Sigmoid colon (tissue), 7 donors: ENCODE results near the gene SMPDL3A. TPM values are rescaled to one million over a fixed set of nuclear protein-coding genes. Genes with fewer than 3 reads are reported as not detected.
"Not testable (repeated sequence)": the region's sequence is repeated elsewhere in the genome, so short reads cannot be mapped to it uniquely, and the experiment has no call there.

Experiments used
- DNase-seq: peaks from one replicate; pipeline ENCODE4 v3.0.0-alpha.2; 2019
- H3K27ac ChIP-seq, 4 donors: fragments of 200-600 bp; sonication (generic); one replicate each; pipeline ENCODE4 v1.5.1; 2016 to 2019; ENCODE audit warnings: mild to moderate bottlenecking in 1 of 4
- H3K27me3 ChIP-seq, 3 donors: fragments of 200-600 bp; sonication (generic); one replicate each; pipeline ENCODE4 v1.5.1; 2019; ENCODE audit warnings: mild to moderate bottlenecking in 1 of 3
- H3K36me3 ChIP-seq, 4 donors: fragments of 200-600 bp; sonication (generic); one replicate each; pipeline ENCODE4 v1.5.1; 2016 to 2019
- H3K4me1 ChIP-seq, 4 donors: fragments of 200-600 bp; sonication (generic); one replicate each; pipeline ENCODE4 v1.5.1; 2017 to 2019
- H3K4me3 ChIP-seq, 4 donors: fragments of 200-600 bp; sonication (generic); one replicate each; pipeline ENCODE4 v1.5.1; 2017 to 2019; ENCODE audit warnings: mild to moderate bottlenecking in 2 of 4, moderate library complexity in 1 of 4
- H3K9me3 ChIP-seq, 4 donors: fragments of 200-600 bp in 3 of 4; sonication (generic) in 3 of 4; one replicate each; pipeline versions ENCODE4 v1.5.1 to v1.6.1; 2013 to 2019
- EP300 ChIP-seq, 4 donors: sonication (generic); formaldehyde crosslinking; IDR thresholded peaks; one replicate each; pipeline ENCODE4 v1.6.1; 2017; ENCODE audit warnings: antibody characterized with exemption in 4 of 4
- POLR2A ChIP-seq, 2 donors: fragments of 450-650 bp; IDR thresholded peaks; one replicate each; pipeline ENCODE4 v1.6.1; 2016; ENCODE audit warnings: antibody characterized with exemption in 2 of 2, mild to moderate bottlenecking in 2 of 2, moderate library complexity in 2 of 2
- POLR2AphosphoS5 ChIP-seq, 4 donors: sonication (generic); formaldehyde crosslinking; IDR thresholded peaks; one replicate each; pipeline ENCODE4 v1.6.1; 2017; ENCODE audit warnings: antibody characterized with exemption in 4 of 4
- WGBS, 2 donors: extraction: QIAGEN DNeasy Blood & Tissue Kit; methylation state at CpG; one replicate each; pipeline ENCODE4 v1.1.7; 2013; 5-methylcytosine and 5-hydroxymethylcytosine counted together
- intact Hi-C: fragments of 100-400 bp; cut with DNase I; formaldehyde crosslinking; loops from one replicate; pipeline ENCODE4 v1.15.1; 2023
- polyA plus RNA-seq, 3 donors: library from polyadenylated mRNA; stranded (reverse); fragments of 200-250 nt; gene quantifications; one replicate each; pipeline ENCODE4 v1.2.3, GENCODE V29; 2013
- total RNA-seq, 4 donors: library from RNA; depleted of rRNA; stranded (reverse); fragments of >200 nt; gene quantifications; one replicate each; pipeline ENCODE4 v1.1.0, GENCODE V29; 2016
- TF ChIP-seq, protein P1 (sequence below), 4 experiments: fragments of 450-650 bp in 3 of 4; fragments of 200-600 bp in 1 of 4; IDR thresholded peaks; one replicate each; pipeline ENCODE4 v1.5.1; 2016 to 2019; ENCODE audit warnings: antibody characterized with exemption in 4 of 4, mild to moderate bottlenecking in 3 of 4, moderate library complexity in 2 of 4
- donor health status: healthy with polysubstance abuse.
- donor health status: Bipolar disorder and iron deficiency.
- donor health status: healthy.

Gene SMPDL3A, protein sequence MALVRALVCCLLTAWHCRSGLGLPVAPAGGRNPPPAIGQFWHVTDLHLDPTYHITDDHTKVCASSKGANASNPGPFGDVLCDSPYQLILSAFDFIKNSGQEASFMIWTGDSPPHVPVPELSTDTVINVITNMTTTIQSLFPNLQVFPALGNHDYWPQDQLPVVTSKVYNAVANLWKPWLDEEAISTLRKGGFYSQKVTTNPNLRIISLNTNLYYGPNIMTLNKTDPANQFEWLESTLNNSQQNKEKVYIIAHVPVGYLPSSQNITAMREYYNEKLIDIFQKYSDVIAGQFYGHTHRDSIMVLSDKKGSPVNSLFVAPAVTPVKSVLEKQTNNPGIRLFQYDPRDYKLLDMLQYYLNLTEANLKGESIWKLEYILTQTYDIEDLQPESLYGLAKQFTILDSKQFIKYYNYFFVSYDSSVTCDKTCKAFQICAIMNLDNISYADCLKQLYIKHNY
- total RNA-seq: 10 to 100 TPM in 2 of 4 donors, 1 to 10 TPM in 2; 6.4 to 11.9 (median 10.1) TPM
- 10 to 100 TPM; 36.1 to 91.3 (median 76.9) TPM for polyA plus RNA-seq

DNA sequence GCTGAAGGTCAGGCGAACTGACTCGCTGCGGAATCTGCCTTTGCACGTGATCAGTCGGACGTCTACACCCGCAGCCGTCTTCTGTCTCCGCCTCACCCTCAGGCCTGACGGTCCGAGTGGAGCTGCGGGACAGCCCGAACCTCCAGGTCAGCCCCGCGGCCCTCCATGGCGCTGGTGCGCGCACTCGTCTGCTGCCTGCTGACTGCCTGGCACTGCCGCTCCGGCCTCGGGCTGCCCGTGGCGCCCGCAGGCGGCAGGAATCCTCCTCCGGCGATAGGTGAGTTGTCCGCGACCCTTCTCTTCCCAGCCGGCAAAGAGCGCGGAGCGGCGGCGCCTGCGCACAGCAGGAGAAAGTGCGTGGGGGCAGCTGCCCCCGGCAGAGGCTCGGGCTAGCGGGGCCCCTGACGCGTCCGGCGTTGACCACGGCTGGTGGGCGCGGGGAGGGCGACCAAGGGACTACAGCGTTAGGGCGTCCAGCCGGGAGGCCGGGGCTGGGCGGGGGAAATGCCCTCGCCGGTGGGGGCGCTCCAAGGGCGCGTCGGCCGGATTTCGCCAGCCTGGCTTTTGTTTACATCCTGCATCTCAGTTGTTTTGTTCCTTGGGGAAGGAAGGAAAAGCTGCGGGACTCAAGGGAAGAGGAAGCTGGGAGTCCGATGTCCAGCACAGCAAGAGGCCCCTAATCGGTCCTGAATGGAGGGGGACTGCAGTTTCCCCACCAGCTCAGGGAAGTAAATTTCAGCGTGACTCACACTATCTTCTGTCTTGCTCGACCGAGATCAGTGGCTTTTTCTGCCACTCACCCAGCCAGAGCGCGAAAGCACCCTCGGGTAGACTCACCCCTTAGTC is at the start of gene SMPDL3A:
Gene SMPDL3A (plus strand): TSS at position 77 of the 846 bp plus-strand sequence. CDS start 89 bp downstream, at position 166.
- H3K4me3 ChIP-seq: peak within 1 kb of the TSS; percentile 74 to 80 (median 74)
- no peaks in the 10 kb centered on the region for H3K36me3 ChIP-seq
- intact Hi-C loops: loop anchor here (5.0 kb wide), 1 partner anchor 47 kb away; no protein-coding TSS in a partner anchor
- peaks cover 0 to 24% (median 17%) of the 10 kb centered on the region in 4 donors for H3K4me1 ChIP-seq
- DNase-seq: peak; percentile 89
- WGBS, 2 donors: 0% methylated on average over 71 of the region's 71 CpGs
- H3K9me3 ChIP-seq: no peaks in the 10 kb centered on the region
- peak within 1 kb of the TSS; percentile 92 to 98 (median 94) for H3K27ac ChIP-seq
- H3K27me3 ChIP-seq: no peaks in the 10 kb centered on the region
- no peak for TF ChIP-seq POLR2A (IDR thresholded peaks at IDR 0.05)
- TF ChIP-seq POLR2AphosphoS5 (IDR thresholded peaks at IDR 0.05): peak; percentile 43 to 75 (median 63)
- TF ChIP-seq, protein P1, sequence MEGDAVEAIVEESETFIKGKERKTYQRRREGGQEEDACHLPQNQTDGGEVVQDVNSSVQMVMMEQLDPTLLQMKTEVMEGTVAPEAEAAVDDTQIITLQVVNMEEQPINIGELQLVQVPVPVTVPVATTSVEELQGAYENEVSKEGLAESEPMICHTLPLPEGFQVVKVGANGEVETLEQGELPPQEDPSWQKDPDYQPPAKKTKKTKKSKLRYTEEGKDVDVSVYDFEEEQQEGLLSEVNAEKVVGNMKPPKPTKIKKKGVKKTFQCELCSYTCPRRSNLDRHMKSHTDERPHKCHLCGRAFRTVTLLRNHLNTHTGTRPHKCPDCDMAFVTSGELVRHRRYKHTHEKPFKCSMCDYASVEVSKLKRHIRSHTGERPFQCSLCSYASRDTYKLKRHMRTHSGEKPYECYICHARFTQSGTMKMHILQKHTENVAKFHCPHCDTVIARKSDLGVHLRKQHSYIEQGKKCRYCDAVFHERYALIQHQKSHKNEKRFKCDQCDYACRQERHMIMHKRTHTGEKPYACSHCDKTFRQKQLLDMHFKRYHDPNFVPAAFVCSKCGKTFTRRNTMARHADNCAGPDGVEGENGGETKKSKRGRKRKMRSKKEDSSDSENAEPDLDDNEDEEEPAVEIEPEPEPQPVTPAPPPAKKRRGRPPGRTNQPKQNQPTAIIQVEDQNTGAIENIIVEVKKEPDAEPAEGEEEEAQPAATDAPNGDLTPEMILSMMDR (IDR thresholded peaks at IDR 0.05): peak in 3 of 4 experiments; percentile 11 to 49 (median 28)

DNA sequence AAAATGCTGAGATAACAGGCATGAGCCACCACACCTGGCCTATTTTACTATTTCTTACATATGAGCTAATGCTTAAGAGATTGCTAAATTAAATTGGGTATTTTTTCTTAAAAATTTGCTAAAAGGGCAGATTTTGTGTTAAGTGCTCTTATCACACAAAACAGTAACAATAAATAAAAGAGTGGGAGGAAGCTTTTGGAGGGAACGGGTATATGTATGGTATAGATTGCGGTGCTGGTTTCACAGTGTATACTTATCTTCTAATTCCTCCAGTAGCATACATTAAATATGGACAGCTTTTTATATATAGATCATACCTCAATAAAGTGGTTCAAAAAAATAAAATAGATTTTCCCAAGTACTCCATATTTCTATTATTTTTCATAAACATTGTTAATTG is 49.0 kb upstream of the SMPDL3A start:
- H3K27ac ChIP-seq: no peak overlapping the region
- H3K36me3 ChIP-seq: no peaks in the 10 kb centered on the region
- DNase-seq: no peak
- 95 to 97% methylated on average over 2 of the region's 2 CpGs for WGBS, 2 donors
- intact Hi-C loops: loop anchor here (5.0 kb wide), 1 partner anchor 47 kb away; the partner anchor contains the start of gene SMPDL3A
- H3K4me1 ChIP-seq: no peaks in the 10 kb centered on the region
- H3K9me3 ChIP-seq: no peaks in the 10 kb centered on the region
- no peaks in the 10 kb centered on the region for H3K27me3 ChIP-seq
- no peak overlapping the region for H3K4me3 ChIP-seq
- TF ChIP-seq POLR2AphosphoS5 (IDR thresholded peaks at IDR 0.05): no peak
- TF ChIP-seq, protein P1 (IDR thresholded peaks at IDR 0.05): no peak

DNA sequence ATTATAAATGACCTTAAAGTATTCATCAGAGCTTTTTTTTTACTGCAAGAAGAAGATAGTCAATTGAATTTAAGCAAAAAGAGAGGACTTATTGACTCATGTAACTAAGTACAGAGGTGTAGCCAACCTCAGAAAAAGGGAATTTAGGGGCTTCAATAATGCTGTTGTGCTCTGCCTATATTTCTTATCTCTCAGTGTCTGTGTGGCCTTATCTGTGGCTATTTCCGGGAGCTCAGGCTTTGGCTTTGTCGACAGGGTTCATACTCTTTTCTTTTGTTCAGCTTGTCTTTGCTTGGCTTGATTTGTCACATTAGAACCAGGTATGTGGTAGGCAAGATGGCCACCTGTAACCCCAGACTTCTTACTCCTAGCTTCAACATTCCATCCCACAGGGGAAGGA is 48.1 kb upstream of the SMPDL3A start:
- no peak overlapping the region for H3K27ac ChIP-seq
- intact Hi-C loops: loop anchor here (5.0 kb wide), 1 partner anchor 46 kb away; the partner anchor contains the start of gene SMPDL3A
- H3K9me3 ChIP-seq: no peaks in the 10 kb centered on the region
- DNase-seq: no peak
- no peaks in the 10 kb centered on the region for H3K27me3 ChIP-seq
- TF ChIP-seq POLR2A (IDR thresholded peaks at IDR 0.05): no peak
- TF ChIP-seq, protein P1 (IDR thresholded peaks at IDR 0.05): no peak
- no peak for TF ChIP-seq POLR2AphosphoS5 (IDR thresholded peaks at IDR 0.05)
- TF ChIP-seq EP300 (IDR thresholded peaks at IDR 0.05): no peak
- no peak overlapping the region for H3K4me3 ChIP-seq
- H3K36me3 ChIP-seq: no peaks in the 10 kb centered on the region
- WGBS, 2 donors: 86 to 88% methylated on average over 2 of the region's 2 CpGs
- no peaks in the 10 kb centered on the region for H3K4me1 ChIP-seq

DNA sequence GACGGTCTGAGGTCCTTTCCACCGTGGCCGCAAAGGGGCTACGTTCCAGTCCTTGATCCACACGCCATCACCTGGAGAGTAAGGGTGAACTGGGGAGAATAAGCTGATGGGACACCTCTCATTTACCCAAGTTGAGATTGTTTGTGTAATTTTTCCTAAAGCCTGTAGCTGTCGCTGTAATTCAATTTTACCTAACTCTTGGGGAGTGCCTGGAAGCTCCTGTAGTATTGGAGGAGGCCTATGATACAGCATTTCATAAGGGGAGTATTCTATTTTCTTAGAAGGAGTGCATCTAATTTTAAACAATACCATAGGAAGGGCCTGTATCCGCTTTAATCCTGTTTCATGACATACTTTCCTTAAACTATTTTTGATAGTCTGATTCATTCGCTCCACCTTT is 44.8 kb upstream of the SMPDL3A start:
- H3K4me3 ChIP-seq, H3K36me3 ChIP-seq, H3K27ac ChIP-seq, DNase-seq, H3K27me3 ChIP-seq, H3K4me1 ChIP-seq, H3K9me3 ChIP-seq: not testable (repeated sequence)
- TF ChIP-seq, protein P1 (IDR thresholded peaks at IDR 0.05): peak in 1 of 4 experiments; percentile 35
- WGBS, 2 donors: 27 to 41% methylated on average over 8 of the region's 8 CpGs
- intact Hi-C loops: loop anchor here (5.0 kb wide), 1 partner anchor 43 kb away; the partner anchor contains the start of gene SMPDL3A

DNA sequence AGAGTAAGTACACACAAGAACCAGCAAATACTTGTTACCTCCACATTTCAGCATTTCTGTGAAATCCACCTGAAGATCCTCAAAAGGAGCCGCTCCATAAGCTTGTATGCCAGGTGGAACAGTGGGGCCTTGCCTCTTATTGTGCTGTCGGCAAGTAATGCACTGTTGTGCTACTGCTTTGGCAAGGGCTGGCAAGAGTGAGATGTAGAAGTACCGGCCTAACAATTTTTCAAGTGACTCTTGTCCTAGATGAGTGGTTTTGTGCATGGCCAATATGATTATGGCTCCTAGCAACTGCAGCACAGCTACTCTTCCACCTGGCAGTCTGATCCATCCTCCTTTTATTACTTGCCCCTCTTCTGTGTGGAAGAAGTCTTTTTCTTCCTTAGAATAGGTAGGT is 44.2 kb upstream of the SMPDL3A start:
- not testable (repeated sequence) for H3K27ac ChIP-seq, H3K36me3 ChIP-seq, DNase-seq, H3K9me3 ChIP-seq, H3K4me1 ChIP-seq, H3K4me3 ChIP-seq, H3K27me3 ChIP-seq
- 86 to 95% methylated on average over 3 of the region's 3 CpGs for WGBS, 2 donors
- intact Hi-C loops: loop anchor here (5.0 kb wide), 1 partner anchor 42 kb away; the partner anchor contains the start of gene SMPDL3A
